NB4 (cell line): ENCODE data around the gene TTBK2.

Experiments used
- MYC ChIP-seq: IDR thresholded peaks from 2 replicates; pipeline ENCODE4 v1.6.1; 2011; ENCODE audit warnings: low read depth, low read length
- POLR2A ChIP-seq: IDR thresholded peaks from 2 replicates; pipeline ENCODE4 v1.6.1; 2011; ENCODE audit warnings: mild to moderate bottlenecking; ENCODE audit not compliant: insufficient read length; ENCODE audit errors: extremely low read depth
- TF ChIP-seq, protein P1 (sequence below): IDR thresholded peaks from one replicate; pipeline ENCODE4 v1.5.1; 2012; ENCODE audit warnings: low read depth, low read length

DNA sequence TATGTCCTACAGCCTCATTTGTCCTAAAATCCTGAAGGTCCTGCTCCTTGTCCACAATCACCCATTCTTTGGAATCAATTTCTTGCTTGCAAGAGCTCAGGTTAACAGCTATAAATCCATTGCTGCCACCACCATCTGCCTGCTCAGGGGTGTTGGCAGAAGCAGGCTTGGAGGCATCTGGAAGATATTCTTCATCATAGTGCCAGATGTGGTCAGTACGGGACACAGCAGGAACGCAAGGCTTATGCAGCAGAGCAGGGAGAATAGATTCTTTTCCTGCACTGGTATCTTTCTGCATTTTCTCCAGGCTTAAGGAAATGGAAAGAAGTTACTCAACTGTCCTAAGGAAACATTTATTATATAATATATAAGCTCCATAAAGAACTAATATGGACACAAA is 145.2 kb downstream of the TTBK2 start:
- TF ChIP-seq, protein P1, sequence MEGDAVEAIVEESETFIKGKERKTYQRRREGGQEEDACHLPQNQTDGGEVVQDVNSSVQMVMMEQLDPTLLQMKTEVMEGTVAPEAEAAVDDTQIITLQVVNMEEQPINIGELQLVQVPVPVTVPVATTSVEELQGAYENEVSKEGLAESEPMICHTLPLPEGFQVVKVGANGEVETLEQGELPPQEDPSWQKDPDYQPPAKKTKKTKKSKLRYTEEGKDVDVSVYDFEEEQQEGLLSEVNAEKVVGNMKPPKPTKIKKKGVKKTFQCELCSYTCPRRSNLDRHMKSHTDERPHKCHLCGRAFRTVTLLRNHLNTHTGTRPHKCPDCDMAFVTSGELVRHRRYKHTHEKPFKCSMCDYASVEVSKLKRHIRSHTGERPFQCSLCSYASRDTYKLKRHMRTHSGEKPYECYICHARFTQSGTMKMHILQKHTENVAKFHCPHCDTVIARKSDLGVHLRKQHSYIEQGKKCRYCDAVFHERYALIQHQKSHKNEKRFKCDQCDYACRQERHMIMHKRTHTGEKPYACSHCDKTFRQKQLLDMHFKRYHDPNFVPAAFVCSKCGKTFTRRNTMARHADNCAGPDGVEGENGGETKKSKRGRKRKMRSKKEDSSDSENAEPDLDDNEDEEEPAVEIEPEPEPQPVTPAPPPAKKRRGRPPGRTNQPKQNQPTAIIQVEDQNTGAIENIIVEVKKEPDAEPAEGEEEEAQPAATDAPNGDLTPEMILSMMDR = no peak
- TF ChIP-seq POLR2A (no peak), MYC (no peak)
